Ovary (tissue), 3 donors: ENCODE data around the gene NR3C2.

Experiments
- EP300 ChIP-seq: sonication (generic); formaldehyde crosslinking; IDR thresholded peaks from one replicate; pipeline ENCODE4 v1.6.1; 2017; ENCODE audit warnings: antibody characterized with exemption
- POLR2A ChIP-seq: fragments of 450-650 bp; IDR thresholded peaks from one replicate; pipeline ENCODE4 v1.6.1; 2017; ENCODE audit warnings: antibody characterized with exemption, mild to moderate bottlenecking, moderate library complexity
- TF ChIP-seq, protein P1 (sequence below), 3 donors: fragments of 450-650 bp in 2 of 3; fragments of 200-600 bp in 1 of 3; IDR thresholded peaks; one replicate each; pipeline versions ENCODE4 v1.5.1 to v1.8.0; 2016 to 2022; ENCODE audit warnings: antibody characterized with exemption in 3 of 3, mild to moderate bottlenecking in 1 of 3
- donor health status: DM: no; HTN: no; CAD: no.

DNA sequence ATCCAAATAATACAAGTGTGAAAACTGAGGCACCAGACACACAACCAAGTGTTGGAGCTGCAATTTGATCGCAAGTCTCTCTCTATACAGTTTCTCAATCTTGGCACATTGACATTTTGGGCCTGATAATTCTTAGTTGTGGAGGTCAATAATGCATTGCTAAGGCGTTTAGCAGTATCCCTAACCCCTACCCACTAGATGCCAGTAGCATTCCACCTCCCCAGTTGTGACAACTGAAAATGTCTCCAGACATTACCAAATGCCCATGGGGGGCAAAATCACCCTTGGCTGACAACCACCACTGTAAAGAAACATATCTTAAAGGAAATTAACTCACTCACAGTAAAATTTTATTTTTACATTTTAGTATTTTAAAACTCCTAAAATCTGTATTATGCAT lies 4.2 kb downstream of the NR3C2 start:
- TF ChIP-seq POLR2A, result no peak
- TF ChIP-seq EP300, result no peak
- TF ChIP-seq, protein P1, sequence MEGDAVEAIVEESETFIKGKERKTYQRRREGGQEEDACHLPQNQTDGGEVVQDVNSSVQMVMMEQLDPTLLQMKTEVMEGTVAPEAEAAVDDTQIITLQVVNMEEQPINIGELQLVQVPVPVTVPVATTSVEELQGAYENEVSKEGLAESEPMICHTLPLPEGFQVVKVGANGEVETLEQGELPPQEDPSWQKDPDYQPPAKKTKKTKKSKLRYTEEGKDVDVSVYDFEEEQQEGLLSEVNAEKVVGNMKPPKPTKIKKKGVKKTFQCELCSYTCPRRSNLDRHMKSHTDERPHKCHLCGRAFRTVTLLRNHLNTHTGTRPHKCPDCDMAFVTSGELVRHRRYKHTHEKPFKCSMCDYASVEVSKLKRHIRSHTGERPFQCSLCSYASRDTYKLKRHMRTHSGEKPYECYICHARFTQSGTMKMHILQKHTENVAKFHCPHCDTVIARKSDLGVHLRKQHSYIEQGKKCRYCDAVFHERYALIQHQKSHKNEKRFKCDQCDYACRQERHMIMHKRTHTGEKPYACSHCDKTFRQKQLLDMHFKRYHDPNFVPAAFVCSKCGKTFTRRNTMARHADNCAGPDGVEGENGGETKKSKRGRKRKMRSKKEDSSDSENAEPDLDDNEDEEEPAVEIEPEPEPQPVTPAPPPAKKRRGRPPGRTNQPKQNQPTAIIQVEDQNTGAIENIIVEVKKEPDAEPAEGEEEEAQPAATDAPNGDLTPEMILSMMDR (IDR thresholded peaks at IDR 0.05), result no peak
